B cell (primary cell): ENCODE results near the gene ST6GAL1.

ENCODE experiments used
- EZH2 ChIP-seq: IDR thresholded peaks from 2 replicates; pipeline ENCODE4 v1.6.1; 2012; ENCODE audit warnings: borderline replicate concordance, low read depth, mild to moderate bottlenecking, moderate library complexity, low read length; ENCODE audit not compliant: insufficient read depth, poor library complexity, severe bottlenecking
- TF ChIP-seq, protein P1 (sequence below): fragments of 200-600 bp; IDR thresholded peaks from one replicate; pipeline ENCODE4 v1.8.0; 2022; ENCODE audit warnings: antibody characterized with exemption, mild to moderate bottlenecking

DNA sequence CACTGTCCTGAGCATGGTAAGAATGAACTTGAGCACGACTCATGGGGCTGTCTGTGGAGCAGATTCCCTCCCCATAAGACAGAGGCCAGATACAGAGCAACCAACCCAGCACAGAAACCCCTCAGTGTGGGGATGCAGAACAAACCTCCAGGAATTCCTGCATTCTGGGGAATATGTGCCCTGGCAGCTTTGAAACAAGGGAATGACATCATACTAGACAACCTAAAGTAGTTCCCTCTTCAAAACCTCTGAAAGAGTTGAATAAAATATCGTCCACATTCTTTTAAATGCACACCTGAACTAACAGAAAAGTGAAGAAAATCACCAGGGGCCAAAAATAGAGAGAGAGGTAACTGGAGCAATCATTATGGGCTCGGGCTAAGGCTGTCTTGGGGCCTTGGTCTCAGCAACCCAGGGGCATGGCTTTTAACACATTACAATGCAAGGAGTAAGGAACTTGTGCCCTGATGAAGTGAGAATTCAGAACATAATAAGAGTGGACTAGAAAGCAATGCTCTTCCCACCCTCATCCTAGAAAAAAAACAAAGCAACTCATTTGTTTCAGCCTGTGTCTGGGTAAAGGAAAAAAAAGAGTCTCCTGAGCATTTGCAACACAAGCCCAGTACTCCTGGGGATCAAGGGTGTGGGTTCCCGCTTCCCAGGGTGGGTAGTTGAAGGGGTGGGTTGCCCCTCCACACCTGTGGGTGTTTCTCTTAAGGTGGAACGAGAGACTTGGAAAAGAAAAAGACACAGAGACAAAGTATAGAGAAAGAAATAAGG lies 43.9 kb upstream of the ST6GAL1 start:
- TF ChIP-seq, protein P1, sequence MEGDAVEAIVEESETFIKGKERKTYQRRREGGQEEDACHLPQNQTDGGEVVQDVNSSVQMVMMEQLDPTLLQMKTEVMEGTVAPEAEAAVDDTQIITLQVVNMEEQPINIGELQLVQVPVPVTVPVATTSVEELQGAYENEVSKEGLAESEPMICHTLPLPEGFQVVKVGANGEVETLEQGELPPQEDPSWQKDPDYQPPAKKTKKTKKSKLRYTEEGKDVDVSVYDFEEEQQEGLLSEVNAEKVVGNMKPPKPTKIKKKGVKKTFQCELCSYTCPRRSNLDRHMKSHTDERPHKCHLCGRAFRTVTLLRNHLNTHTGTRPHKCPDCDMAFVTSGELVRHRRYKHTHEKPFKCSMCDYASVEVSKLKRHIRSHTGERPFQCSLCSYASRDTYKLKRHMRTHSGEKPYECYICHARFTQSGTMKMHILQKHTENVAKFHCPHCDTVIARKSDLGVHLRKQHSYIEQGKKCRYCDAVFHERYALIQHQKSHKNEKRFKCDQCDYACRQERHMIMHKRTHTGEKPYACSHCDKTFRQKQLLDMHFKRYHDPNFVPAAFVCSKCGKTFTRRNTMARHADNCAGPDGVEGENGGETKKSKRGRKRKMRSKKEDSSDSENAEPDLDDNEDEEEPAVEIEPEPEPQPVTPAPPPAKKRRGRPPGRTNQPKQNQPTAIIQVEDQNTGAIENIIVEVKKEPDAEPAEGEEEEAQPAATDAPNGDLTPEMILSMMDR, result no peak
- no peak for TF ChIP-seq EZH2
